Fibroblast of skin of right biceps (primary cell): ENCODE results near the gene ZBTB7A.

ENCODE experiments used
- DNase-seq: peaks from one replicate; pipeline ENCODE4 v3.0.0-alpha.2; 2013

Gene ZBTB7A

GRCh38 chr19:4052114-4052992, 14.3 kb downstream of the ZBTB7A start:
- no peak for DNase-seq

GRCh38 chr19:4051175-4052101, 15.3 kb downstream of the ZBTB7A start:
- peak; percentile 41 for DNase-seq

GRCh38 chr19:4049432-4049831, 17.3 kb downstream of the ZBTB7A start:
- no peak for DNase-seq

GRCh38 chr19:4046946-4047683, 19.6 kb downstream of the ZBTB7A start:
- DNase-seq, result no peak

- no peak for DNase-seq
Measured at GRCh38 chr19:4046362-4046691, 20.4 kb downstream of the ZBTB7A start.

- DNase-seq, result no peak
Measured at GRCh38 chr19:4045597-4046361, 20.9 kb downstream of the ZBTB7A start.

GRCh38 chr19:4044990-4045465, 21.7 kb downstream of the ZBTB7A start:
- DNase-seq, result no peak

GRCh38 chr19:4043966-4044715, 22.6 kb downstream of the ZBTB7A start:
- no peak for DNase-seq

GRCh38 chr19:4043401-4043800, 23.3 kb downstream of the ZBTB7A start:
- no peak for DNase-seq

- DNase-seq, result no peak
Measured at GRCh38 chr19:4042731-4043082, 24.0 kb downstream of the ZBTB7A start.

GRCh38 chr19:4042064-4042730, 24.5 kb downstream of the ZBTB7A start:
- no peak for DNase-seq

GRCh38 chr19:4038661-4039423, 27.9 kb downstream of the ZBTB7A start:
- no peak for DNase-seq

GRCh38 chr19:4038057-4038456, 28.6 kb downstream of the ZBTB7A start:
- no peak for DNase-seq

GRCh38 chr19:4037301-4037949, 29.3 kb downstream of the ZBTB7A start:
- no peak for DNase-seq

GRCh38 chr19:4036576-4037300, 30.0 kb downstream of the ZBTB7A start:
- DNase-seq, result no peak

- no peak for DNase-seq
Measured at GRCh38 chr19:4035582-4035981, 31.1 kb downstream of the ZBTB7A start.

- DNase-seq, result no peak
Measured at GRCh38 chr19:4035018-4035566, 31.6 kb downstream of the ZBTB7A start.
